CD4-positive, alpha-beta T cell treated with Interleukin-21 for 1 hour (primary cell): Measurements from ENCODE around the gene ADAMTS2.
"Not testable (repeated sequence)": the region's sequence is repeated elsewhere in the genome, so short reads cannot be mapped to it uniquely, and the experiment has no call there.

ENCODE experiments used
- DNase-seq: peaks from one replicate; pipeline ENCODE4 v3.0.0-alpha.2; 2020

ADAMTS2 gene

DNA sequence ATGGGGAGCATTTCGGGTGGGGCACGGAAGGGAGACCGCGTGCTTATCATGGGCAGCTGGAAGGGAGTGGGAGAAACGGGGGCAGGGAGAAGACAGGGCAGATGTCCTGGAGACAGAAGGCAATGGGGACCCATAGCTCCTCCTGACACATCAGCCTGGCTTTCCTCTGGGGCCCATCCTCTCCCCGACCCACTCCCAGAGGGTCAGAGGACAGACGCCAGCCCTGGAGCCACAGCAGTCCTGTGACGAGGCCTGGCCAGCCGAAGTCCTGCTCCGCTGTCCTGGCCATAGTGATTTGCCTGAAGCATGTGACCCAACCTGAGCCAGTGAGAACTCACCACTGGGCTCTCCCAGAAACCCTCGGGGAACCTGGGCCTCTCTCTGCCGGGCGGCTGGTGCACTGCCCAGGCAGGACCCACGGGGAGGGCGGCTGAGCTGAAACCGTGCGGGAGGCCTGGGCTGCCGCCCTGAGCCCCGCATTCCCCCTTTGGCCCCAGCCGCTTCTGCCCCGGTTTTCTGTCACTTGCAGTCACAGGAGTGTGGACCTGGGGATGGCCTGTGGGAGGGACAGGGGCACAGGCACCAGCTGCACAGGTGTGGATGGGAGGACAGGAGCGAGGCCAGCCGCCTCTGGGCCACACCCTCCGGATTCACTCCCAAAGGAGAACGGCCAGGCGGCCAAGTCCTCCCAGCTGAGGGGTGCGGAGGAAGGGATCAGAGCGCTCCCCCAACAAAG is 19.8 kb downstream of the ADAMTS2 start:
- DNase-seq, result no peak

DNA sequence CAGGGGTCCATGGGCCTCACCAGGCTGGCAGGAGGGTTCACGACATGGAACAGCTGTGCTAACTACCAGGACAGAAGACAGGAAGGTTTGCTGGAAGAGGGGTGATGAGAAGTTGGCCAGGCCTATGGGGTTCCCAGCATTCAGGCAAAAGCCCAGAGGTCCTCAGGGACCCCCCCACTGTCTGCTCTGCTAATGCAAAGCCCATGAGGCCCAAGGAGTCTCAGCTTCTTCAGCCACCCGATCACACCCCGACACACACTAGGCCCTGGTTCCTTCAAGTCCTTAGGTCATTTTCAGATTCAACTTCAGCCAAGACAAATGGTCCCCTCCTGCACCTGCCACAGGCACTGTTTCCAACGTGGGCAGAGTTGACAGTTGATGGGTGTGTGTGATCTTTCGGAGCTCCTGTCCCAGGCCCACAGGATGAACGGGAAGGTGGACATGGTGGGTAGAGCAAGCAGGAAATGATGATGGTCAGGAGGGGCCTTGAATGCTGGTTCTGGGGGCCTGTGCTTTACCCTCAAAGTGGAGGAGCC is 20.4 kb downstream of the ADAMTS2 start:
- DNase-seq, result no peak

DNA sequence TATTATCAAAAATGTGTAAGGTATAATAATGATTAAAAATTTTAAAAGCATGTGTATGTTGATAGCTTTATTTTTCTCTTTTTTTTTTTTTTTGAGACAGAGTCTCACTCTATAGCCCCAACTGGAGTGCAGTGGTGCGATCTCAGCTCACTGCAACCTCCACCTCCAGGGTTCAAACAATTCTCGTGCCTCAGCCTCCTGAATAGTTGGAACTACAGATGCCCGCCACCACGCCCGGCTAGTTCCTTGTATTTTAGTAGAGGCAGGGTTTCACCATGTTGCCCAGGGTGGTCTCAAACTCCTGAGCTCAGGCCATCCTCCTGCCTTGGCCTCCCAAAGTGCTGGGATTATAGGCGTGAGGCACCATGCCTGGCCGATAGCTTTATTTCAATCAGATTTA is 20.9 kb downstream of the ADAMTS2 start:
- not testable (repeated sequence) for DNase-seq

DNA sequence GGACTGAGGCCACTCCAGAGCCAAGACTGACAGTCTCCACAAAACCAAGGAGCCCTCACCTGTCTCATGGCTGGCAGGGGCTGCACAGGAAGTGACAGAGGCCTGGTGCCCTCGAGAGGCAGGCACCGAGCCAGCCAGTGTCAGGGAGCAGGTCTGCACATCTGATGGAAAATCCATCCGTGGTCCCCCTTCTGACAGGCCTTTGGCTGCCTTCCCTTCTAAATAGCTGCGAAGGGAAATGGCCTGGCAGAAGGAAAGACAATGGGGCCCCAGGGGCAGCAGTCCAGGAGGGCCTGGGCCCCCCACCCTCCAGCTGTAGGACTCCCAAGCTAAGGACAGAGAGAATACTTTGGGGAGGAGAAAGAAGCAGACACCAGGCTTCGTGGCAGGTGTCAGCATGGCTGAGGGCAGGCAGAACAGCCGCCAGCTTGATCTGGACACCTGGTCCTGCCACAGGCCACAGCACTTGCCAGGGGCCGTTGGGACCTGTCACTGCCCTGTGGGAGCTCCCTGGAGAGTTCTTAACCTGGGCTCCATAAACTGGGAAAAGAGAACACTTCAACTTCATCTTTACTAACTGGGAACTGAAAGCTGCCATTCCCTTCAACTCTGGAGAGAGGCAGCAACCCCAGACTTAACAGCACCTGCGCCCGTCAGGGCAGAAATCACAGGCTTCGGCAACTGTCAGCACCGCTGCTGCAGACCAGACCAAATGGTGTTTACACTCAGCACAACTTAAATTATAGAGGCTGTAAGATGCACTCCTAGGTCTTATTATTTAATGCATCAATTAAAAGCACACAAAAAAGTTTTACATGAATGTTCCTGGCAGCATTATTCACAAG is 22.0 kb downstream of the ADAMTS2 start:
- DNase-seq, result no peak

DNA sequence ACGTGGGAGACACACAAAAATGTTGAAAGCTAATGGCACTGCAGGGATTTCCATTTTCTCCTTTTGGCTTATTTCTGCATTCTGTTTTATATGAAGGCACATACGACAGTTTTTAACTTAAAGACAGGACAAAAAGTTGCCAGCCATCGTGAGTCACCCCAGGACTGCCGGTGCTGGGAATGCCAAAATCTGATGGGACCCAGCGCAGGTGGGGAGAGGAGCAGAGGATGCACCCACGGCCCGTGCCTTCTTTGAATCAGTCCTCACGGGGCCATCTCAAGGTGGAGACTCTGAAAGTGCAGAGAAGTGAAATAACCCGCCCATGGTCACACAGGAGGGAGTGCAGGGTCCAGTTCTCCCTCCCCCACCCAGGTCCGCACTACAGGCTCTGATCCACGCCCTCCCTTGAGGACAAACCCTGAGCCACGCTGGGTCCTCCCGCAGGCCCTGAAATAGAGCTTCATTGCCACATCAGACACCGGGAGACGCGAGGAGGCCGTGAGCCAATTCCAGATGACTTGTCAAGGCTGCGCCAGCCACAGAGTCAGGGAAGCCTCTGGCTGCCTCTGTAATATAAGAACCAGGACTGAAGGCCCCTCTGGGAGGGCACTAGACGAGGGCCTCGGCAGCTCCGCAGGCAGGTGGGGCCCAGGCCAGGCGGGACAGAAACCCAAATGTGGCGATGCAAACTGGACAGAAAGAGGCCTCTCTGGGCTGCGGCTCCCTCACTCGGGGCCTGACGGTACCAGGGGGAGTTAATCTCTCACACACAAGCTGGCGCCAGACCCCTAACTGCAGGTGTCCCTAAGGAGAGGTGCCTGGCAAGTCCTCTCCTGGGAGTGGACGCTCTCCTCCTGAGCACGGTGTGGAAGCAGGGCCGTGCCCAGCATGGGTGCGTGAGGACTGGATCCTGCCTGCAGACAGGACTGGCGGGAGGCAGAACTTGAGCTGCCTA is 22.9 kb downstream of the ADAMTS2 start:
- DNase-seq, result no peak

DNA sequence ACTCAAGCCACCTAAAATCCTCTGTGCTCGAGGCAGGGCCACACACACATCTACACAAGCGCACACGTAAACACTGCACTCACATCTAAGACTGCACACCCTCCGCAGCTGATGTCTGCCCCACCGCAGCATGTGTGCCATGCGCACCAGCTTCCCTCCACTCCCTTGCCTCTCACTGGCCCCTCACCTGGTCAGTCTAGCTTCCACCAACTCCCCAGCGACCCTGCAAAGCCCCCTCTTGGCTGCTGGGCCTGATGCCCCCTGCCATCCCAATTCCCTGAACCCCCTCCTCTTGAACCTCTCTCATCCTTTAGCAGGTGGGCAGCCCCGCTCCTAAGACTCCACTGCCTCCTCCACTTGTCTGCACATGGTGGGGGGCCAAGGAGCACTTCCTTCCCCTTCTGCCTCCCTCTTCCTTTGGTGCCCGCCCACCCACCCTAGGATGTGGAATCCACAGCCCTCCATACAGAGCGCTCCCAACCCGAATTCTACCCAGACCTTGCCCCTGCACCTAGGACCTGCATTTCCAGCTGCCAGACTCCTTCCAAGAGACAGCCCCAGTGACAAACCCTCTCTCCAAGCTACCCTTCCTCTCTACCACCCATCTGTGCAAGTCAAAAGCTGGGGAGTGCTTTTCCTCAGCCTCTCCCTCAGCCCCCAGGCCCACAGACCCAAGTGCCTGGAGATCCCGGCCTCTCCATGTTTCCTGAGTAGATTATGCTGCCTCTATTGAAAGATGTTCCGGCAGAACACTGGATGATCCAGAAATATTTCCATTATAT is 23.9 kb downstream of the ADAMTS2 start:
- no peak for DNase-seq

DNA sequence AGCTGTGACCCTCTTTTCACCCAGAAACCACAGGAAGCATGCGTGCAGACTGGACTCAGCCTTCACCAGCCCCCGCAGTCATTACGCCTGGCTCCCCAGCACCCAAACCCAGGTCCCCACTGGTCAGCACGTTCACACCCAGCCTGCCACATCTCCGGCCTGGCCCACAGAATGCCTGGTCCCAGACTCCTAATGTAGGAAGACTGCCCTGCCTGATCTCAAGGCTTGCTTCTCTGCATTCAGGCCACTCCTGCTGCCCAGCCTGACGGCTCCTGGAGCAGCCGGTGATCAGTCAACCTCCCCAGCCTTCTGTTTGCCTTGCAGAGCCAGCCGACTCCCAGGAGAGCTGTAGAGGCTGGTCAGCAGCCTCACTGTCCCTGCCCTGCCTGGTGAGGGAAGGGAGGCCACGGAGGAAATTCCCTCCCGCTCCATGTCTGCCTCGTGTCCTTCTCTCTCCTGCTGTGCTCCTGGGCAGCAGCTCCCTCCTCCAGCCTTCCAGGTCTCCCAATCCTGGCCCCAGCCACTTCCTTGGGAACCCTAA is 25.4 kb downstream of the ADAMTS2 start:
- no peak for DNase-seq

DNA sequence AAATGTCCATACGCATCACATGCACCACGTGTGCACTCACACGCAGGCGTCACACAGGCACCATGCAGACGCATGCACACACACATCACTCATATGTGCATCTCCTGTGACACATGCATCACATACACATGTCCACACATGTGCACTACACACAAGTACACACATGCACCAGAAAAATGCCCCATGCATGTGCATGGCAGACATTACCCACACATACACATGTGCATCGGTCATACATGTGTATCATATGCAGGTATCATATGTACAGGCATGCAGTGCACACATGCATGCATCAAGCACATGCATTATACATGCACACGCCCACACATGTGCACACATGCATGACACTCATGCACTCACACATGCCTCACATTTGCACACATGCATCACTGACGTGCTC is 26.1 kb downstream of the ADAMTS2 start:
- DNase-seq, result no peak

DNA sequence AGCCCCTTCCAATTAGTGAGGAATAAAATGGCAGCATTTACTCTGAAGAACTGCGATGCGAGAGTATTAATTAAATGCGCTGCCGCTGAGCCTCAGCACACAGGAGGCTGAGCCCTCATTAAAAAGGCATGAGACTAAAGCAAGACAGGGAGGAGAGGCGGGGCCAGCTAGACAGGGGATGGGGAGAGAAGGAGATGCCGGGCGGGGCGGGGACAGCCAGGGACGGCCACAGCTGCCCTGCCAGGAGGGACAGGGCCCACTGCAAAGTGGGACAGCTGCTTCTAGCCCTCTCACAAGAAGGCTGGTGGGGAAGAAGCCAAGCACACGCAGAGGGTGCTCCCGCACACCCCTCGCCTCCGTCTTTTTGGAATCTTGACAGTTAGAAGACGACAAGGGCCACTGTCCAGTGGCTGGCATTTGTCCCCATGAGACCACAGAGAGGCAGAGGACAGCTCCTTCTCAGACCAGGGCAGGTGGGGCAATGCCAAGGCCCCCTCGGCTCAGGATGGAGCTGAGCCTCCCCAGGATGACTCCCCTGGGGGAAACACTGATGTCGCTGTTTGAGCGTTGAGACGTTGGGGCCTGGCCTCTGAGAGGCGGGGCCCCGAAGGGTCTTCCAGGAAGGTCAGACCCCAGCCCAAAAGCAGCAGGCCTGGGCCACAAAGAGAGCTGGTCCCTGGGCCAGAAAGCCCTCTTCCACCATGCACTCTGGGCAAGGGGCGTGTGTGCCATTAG is 26.9 kb downstream of the ADAMTS2 start:
- no peak for DNase-seq

DNA sequence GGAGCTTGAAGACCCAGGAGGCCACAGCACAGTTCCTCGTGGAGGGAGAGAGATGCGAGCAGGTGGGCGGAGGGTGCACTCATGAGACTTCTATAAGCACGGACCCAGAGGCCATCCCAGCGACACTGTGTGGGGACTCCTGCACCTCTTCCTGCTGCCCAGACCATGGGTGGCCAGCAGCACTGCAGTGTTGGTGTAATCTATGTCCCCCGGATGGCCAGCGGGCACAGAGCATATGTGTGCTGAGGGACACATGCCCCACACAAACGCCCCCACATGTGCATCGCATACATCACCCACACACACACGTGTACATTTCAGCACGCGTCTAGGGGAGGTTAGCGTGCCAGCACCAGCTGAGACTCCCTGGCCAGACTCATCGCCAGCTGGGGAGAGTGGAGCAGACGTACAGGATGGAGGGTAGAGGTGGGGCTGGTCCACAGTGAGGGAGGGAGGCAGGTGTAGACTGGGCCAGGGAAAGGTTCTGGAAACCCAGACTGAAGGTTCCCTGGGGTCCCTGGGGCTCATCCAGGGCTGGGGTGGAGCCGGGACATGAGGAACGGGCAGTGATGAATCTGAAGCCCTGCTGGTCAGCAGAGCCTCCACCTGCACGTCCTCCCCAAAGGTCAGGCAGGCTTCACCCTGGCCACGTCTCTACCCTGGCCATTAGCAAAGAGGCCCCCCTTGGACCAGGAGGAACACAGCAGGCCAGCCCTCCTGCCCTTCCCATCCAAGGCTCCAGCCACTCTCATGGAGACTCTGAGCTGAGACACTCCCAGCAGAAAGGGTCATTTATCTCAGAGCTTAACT is 27.6 kb downstream of the ADAMTS2 start:
- DNase-seq, result no peak

DNA sequence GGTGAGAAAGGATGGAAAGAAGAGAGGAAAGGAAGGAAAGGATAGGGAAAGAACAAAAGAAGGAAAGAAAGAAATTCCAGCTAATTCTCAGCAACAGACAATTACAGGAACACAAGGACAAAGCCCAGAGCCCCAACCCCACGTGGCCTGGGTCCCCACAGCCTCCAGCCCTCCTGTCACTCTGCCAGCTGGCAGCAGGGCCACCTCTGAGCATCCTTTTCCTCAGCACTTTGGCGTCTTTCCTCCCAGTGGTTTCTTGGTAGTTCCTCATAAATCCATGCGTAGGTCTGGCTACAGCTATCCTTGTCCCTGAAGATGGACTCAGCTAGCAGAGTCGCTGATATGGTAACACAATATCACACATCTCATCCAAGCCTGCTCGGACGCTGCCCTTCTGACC is 28.3 kb downstream of the ADAMTS2 start:
- no peak for DNase-seq

DNA sequence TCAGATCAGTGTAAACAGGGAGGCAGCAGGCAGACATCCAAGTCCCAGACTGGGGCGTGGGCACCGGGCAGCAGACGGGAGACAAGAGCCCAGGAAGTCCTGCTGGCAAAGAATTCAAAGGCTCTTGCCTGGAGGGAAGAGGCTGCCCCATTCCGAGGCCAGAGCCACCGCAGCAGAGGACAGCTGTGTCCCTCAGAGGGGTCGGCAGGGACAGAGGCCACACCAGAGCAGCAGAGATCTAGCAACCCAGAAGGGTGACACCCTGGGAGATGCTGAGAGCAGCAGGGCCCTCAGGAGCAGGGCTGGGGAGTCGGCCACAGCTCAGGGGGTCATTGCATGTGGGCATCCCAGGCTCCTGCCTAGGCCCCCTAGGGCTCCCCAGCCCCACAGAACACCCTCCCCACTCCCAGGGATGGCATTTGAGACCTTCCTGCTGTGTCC is 29.1 kb downstream of the ADAMTS2 start:
- no peak for DNase-seq

DNA sequence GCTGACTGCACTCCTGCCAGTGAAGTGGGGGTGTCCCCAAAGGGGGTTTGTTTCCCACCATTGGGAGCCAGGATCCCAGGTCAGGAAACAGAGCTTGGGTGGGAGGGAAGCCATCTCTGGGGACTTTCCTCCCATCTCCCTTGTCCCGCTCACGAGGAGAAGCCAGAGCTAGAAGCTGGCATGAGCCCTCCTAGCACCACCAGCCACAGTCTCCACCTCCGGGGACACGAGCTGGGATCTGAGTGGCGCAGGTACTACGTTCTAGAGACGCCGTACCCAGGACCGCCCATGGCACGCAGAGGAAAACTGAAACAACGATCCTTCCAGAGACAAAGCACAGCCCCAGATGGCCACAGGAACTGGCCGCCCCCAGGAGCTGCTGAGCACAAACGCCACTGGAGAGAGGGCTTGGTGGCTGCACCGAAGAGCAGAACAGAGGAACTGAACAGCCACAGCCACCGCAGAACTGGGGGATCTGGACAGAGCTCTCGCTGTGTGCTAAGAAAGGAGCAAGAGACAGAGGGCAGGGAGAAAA is 29.8 kb downstream of the ADAMTS2 start:
- DNase-seq, result no peak

DNA sequence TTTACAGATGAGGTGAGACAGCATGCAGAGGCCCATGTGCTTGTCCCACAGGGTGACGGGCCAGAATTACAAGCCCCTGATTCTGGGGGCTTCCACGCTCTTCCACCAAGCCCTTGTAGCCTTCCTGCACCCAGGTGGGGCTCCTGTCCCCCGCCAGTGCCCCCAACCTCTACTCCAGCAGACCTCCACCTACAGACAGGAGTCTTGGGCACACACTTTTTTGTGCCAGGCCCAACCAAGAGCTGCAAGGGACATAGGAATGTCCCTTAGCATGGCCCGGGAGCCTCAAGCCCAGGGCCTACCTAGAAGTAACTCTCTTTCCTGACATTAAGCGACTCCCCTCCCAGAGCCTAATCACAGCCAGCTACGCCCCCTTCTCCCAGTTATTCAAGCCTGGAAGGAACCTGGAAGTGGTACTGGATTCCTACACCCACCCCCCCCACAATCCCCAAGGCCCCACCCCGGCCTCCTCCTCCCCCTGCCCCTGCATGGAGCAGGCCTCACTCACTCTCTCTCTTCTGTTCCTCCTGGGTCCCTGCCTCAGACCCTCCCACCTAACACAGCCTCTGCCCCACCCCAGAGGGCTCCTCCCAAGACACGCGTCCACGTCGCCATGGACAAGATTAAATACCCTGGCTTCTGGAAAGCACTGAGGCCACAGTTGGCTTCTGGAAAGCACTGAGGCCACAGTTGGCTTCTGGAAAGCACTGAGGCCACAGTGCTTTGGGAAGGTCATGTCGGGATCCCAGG is 30.5 kb downstream of the ADAMTS2 start:
- no peak for DNase-seq

DNA sequence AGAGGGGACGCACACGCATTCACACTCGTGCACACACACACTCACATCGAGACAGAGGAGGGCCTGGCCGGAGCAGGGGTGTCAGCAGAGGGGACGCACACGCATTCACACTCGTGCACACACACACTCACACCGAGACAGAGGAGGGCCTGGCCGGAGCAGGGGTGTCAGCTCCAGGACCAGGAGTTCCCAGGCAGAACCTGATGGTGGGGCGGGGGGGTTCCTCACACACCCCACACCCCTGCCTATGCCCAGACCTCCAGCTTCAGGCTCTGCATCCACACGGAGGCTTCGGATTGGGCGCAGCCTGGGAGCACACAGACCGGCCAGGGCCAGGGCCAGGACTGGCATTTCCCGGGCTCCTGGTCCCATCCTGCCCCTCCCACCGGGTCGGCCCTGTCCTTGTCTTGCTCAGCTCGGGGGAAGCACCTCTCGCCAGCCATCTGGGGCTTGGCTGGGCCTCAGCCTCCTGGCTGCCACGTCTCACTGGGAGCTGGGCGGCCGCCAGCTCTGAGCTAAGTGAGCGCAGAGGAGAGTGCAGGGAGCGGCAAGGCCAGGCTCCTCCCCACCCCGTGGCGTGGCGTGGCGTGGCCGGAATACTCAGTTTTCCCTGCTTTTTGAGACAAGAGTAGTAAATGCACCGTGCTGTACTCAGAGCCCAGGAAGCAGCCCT is 31.3 kb downstream of the ADAMTS2 start:
- DNase-seq, result no peak

DNA sequence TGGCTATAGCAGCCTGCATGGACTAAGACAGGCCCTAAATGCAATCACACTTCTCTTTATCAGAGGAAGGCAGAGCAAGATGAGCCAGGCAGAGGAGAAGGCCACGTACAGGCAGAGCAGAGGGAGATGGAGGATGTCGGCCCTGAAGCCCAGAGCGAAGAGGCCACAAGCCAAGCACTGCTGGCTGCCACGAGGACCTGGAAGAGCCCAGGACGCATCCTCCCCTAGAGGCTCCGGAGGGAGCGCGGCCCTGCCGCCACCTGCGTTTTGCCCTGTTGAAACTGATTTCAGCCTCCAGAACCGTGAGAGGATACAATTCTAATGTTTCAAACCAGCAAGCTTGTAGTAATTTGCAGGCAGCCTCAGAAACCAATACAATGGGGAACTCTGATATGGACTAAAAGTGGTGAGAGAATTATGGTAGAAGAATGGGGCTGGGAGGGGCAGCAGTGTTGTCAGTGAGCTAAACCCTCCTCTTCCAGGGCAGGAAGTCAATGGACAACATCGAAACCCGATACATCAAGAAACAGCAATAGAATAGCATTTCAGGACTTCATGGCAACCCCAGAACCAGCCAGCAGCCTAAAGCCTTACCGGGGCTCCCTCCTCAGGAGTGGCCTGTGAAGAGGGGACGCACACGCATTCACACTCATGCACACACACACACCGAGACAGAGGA is 32.6 kb downstream of the ADAMTS2 start:
- DNase-seq, result no peak

DNA sequence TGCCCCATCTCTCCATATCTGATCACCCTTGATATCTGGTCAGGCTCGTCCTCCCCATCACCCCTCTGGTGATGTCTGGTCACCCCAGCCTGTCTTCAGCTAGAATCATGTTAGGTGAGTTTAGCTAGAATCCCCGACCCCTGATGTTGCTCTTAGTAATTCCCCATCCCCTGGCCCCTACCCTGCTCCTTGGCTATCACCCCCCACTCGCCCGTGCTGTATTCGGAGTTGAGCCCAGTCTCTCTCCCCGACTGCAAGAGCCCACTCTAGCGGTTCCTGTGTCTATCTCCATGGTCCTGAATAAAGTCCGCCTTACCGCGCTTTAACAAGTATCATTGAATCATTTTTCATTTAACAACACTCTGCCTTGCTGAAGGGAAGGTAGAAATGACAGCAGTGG is 33.7 kb downstream of the ADAMTS2 start:
- no peak for DNase-seq

DNA sequence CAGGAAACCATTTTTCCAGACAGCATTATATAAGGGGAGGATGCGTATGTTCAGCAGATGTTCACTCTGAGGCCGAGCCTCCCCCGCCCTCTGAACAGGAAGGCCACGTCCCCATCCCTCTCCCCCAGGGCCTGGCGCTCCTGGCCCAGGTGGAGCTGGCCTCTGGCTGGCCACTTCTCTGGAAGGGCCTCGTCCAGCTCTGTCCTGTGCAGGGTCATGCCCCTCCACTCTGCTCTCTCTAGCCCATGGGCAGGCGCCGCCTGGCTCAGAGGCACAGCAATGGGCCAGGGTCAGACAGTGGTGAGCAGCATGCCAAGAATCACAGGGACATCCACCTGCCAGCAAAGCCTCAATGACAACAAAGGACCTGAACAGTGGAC is 34.2 kb downstream of the ADAMTS2 start:
- DNase-seq, result no peak
